ENCODE measurements around the gene PAK6.

Gene PAK6

GRCh38 chr15:40276927-40277326, 38.1 kb downstream of the PAK6 start:
- no peak for DNase-seq (ENCODE audit: low read depth)

GRCh38 chr15:40277471-40277870, 38.6 kb downstream of the PAK6 start:
- no peak for DNase-seq (ENCODE audit: low read depth)

GRCh38 chr15:40278026-40278425, 39.2 kb downstream of the PAK6 start:
- no peak for DNase-seq (ENCODE audit: low read depth)

- peak; percentile 50 for DNase-seq (ENCODE audit: low read depth)
Observed at GRCh38 chr15:40279437-40280141, 40.7 kb downstream of the PAK6 start.

GRCh38 chr15:40280260-40281056, 41.6 kb downstream of the PAK6 start:
- DNase-seq (ENCODE audit: low read depth): no peak

GRCh38 chr15:40281057-40281800, 42.4 kb downstream of the PAK6 start:
- DNase-seq (ENCODE audit: low read depth): no peak

GRCh38 chr15:40281801-40282146, 42.9 kb downstream of the PAK6 start:
- no peak for DNase-seq (ENCODE audit: low read depth)

- DNase-seq (ENCODE audit: low read depth): no peak
Observed at GRCh38 chr15:40282147-40282868, 43.4 kb downstream of the PAK6 start.

GRCh38 chr15:40282869-40283614, 44.2 kb downstream of the PAK6 start, which contains the start of gene ANKRD63:
ANKRD63 (minus strand) TSS chr15:40283064; CDS start chr15:40282586, 478 bp downstream.
- no peak for DNase-seq (ENCODE audit: low read depth)

GRCh38 chr15:40283615-40284300, 44.9 kb downstream of the PAK6 start:
- DNase-seq (ENCODE audit: low read depth): no peak

GRCh38 chr15:40285151-40285550, 46.3 kb downstream of the PAK6 start:
- no peak for DNase-seq (ENCODE audit: low read depth)

GRCh38 chr15:40285554-40286011, 46.7 kb downstream of the PAK6 start:
- no peak for DNase-seq (ENCODE audit: low read depth)

- no peak for DNase-seq (ENCODE audit: low read depth)
Observed at GRCh38 chr15:40286061-40286532, 47.2 kb downstream of the PAK6 start.

GRCh38 chr15:40286794-40287193, 47.9 kb downstream of the PAK6 start:
- DNase-seq (ENCODE audit: low read depth): no peak

GRCh38 chr15:40287505-40287904, 48.6 kb downstream of the PAK6 start:
- DNase-seq (ENCODE audit: low read depth): no peak

- no peak for DNase-seq (ENCODE audit: low read depth)
Observed at GRCh38 chr15:40287968-40288367, 49.1 kb downstream of the PAK6 start.

GRCh38 chr15:40289140-40289775, 50.4 kb downstream of the PAK6 start:
- DNase-seq (ENCODE audit: low read depth): no peak

GRCh38 chr15:40290545-40290917, 51.7 kb downstream of the PAK6 start:
- no peak for DNase-seq (ENCODE audit: low read depth)

GRCh38 chr15:40290918-40291574, 52.2 kb downstream of the PAK6 start:
- DNase-seq (ENCODE audit: low read depth): no peak

GRCh38 chr15:40292246-40292645, 53.4 kb downstream of the PAK6 start:
- DNase-seq (ENCODE audit: low read depth): no peak
